SK-N-SH (cell line): ENCODE data around the gene VDR. TPM values are rescaled to one million over a fixed set of nuclear protein-coding genes. Genes with fewer than 3 reads are reported as not detected.
A peak's percentile ranks its signal among the peaks of the same experiment; 100 is the strongest.

Experiments
- CTCF ChIA-PET: fragments of 300-600, 350-600 bp; formaldehyde crosslinking; extraction: SDS; loops from one replicate; lab custom pipeline; 2021; lab: Yijun Ruan, JAX
- POLR2A ChIA-PET: fragments of 350-600 bp; sonication (Branson Sonifier 250); formaldehyde crosslinking; extraction: SDS; loops from one replicate; lab custom pipeline; 2020; ENCODE audit warnings: antibody characterized with exemption, inconsistent platforms; lab: Yijun Ruan, JAX
- DNase-seq: peaks from one replicate; pipeline ENCODE4 v3.0.0; 2012
- H2AFZ ChIP-seq: fragments of 200-600 bp; sonication (generic); 2 replicates; pipeline ENCODE4 v1.8.1; 2016; ENCODE audit warnings: antibody characterized with exemption, mild to moderate bottlenecking, low read depth
- H3F3A ChIP-seq: fragments of 200-600 bp; sonication (generic); replicated peaks from 2 replicates; pipeline ENCODE3; 2016; ENCODE audit warnings: antibody characterized with exemption, mild to moderate bottlenecking; ENCODE audit not compliant: insufficient read depth
- H3K27ac ChIP-seq, 2 experiments: fragments of 200-500 bp in 1 of 2; fragments of 200-600 bp in 1 of 2; sonication (Bioruptor generic) in 1 of 2; sonication (generic), shearing (Covaris generic) in 1 of 2; 2 replicates each; pipeline versions ENCODE4 v1.5.1 to v1.6.1; 2014 to 2016; ENCODE audit warnings: low read depth in 2 of 2, inconsistent platforms in 1 of 2, low read length in 1 of 2, mild to moderate bottlenecking in 1 of 2, mixed read lengths in 1 of 2
- H3K27me3 ChIP-seq: fragments of 200-600 bp; sonication (generic), shearing (Covaris generic); 2 replicates; pipeline ENCODE4 v1.6.1; 2016; ENCODE audit warnings: mixed run types; ENCODE audit not compliant: insufficient read depth
- H3K36me3 ChIP-seq, 2 experiments: fragments of 200-500 bp in 1 of 2; fragments of 200-600 bp in 1 of 2; sonication (Bioruptor generic) in 1 of 2; sonication (generic) in 1 of 2; replicated peaks in 1 of 2; 2 replicates each; pipeline versions ENCODE3 to v1.5.1; 2014 to 2016; ENCODE audit warnings: low read length in 1 of 2, mild to moderate bottlenecking in 1 of 2; ENCODE audit not compliant: insufficient read depth in 2 of 2, control insufficient read depth in 1 of 2
- H3K4me1 ChIP-seq, 2 experiments: fragments of 200-500 bp in 1 of 2; fragments of 200-600 bp in 1 of 2; sonication (Bioruptor generic) in 1 of 2; sonication (generic), shearing (Covaris generic) in 1 of 2; 2 replicates each; pipeline versions ENCODE4 v1.5.1 to v1.6.1; 2014 to 2016; ENCODE audit warnings: low read depth in 1 of 2, low read length in 1 of 2, mixed run types in 1 of 2; ENCODE audit not compliant: insufficient read depth in 2 of 2, control insufficient read depth in 1 of 2
- H3K4me2 ChIP-seq: fragments of 200-600 bp; sonication (generic), shearing (Covaris generic); 2 replicates; pipeline ENCODE4 v1.6.1; 2017; ENCODE audit warnings: mixed run types
- H3K4me3 ChIP-seq, 2 experiments: fragments of 200-500 bp in 1 of 2; fragments of 200-600 bp in 1 of 2; sonication (Bioruptor generic) in 1 of 2; sonication (generic), shearing (Covaris generic) in 1 of 2; 2 replicates each; pipeline versions ENCODE4 v1.5.1 to v1.8.1; 2014 to 2016; ENCODE audit warnings: low read depth in 2 of 2, inconsistent platforms in 1 of 2, low read length in 1 of 2, mild to moderate bottlenecking in 1 of 2, mixed read lengths in 1 of 2, moderate library complexity in 1 of 2
- H3K79me2 ChIP-seq: fragments of 200-600 bp; sonication (generic); 2 replicates; pipeline ENCODE4 v1.8.1; 2017; ENCODE audit warnings: mild to moderate bottlenecking; ENCODE audit not compliant: insufficient read depth
- H3K9ac ChIP-seq: fragments of 200-600 bp; sonication (generic); 2 replicates; pipeline ENCODE4 v1.6.1; 2017; ENCODE audit warnings: mixed run types
- H3K9me2 ChIP-seq: fragments of 200-600 bp; sonication (generic); 2 replicates; pipeline ENCODE4 v1.6.1; 2017; ENCODE audit warnings: mixed run types
- H3K9me3 ChIP-seq: fragments of 200-600 bp; sonication (generic); 2 replicates; pipeline ENCODE4 v1.6.1; 2017; ENCODE audit warnings: mixed run types, mild to moderate bottlenecking, moderate library complexity
- H4K20me1 ChIP-seq: fragments of 200-600 bp; sonication (generic); 2 replicates; pipeline ENCODE4 v1.6.1; 2017; ENCODE audit warnings: mild to moderate bottlenecking, mixed run types; ENCODE audit not compliant: insufficient read depth
- FOSL2 ChIP-seq: IDR thresholded peaks from 2 replicates; pipeline ENCODE4 v1.4.0; 2012; ENCODE audit warnings: low read depth, mild to moderate bottlenecking, moderate library complexity, borderline replicate concordance
- GABPA ChIP-seq: IDR thresholded peaks from 2 replicates; pipeline ENCODE4 v1.4.0; 2012; ENCODE audit warnings: low read depth, mild to moderate bottlenecking
- JUND ChIP-seq: IDR thresholded peaks from 2 replicates; pipeline ENCODE4 v1.4.0; 2012
- MXI1 ChIP-seq: IDR thresholded peaks from 2 replicates; pipeline ENCODE4 v1.6.1; 2012; ENCODE audit warnings: mild to moderate bottlenecking, low read depth, low read length, improper control_type of control experiment
- NRF1 ChIP-seq: IDR thresholded peaks from 2 replicates; pipeline ENCODE4 v1.6.1; 2012; ENCODE audit warnings: low read depth, mild to moderate bottlenecking, low read length
- POLR2AphosphoS5 ChIP-seq: IDR thresholded peaks from 2 replicates; pipeline ENCODE4 v1.6.1; 2012; ENCODE audit warnings: low read depth, low read length
- RAD21 ChIP-seq: IDR thresholded peaks from 2 replicates; pipeline ENCODE4 v1.6.1; 2012; ENCODE audit warnings: mild to moderate bottlenecking, low read length
- RCOR1 ChIP-seq: fragments of 150-350 bp; IDR thresholded peaks from 2 replicates; pipeline ENCODE4 v1.6.1; 2017; ENCODE audit warnings: antibody characterized with exemption, low read length
- SIN3A ChIP-seq: IDR thresholded peaks from 2 replicates; pipeline ENCODE4 v1.6.1; 2012; ENCODE audit warnings: low read depth, mild to moderate bottlenecking, low read length, moderate library complexity, borderline replicate concordance
- SMC3 ChIP-seq: IDR thresholded peaks from 2 replicates; pipeline ENCODE4 v1.6.1; 2012; ENCODE audit warnings: low read depth, low read length, improper control_type of control experiment
- TAF1 ChIP-seq: IDR thresholded peaks from 2 replicates; pipeline ENCODE4 v1.6.1; 2012; ENCODE audit warnings: low read depth, mild to moderate bottlenecking, low read length, moderate library complexity, borderline replicate concordance
- TCF12 ChIP-seq: IDR thresholded peaks from 2 replicates; pipeline ENCODE4 v1.4.0; 2012
- WGBS: methylation state at CpG from one replicate; pipeline ENCODE4 v1.1.6; 2017; ENCODE audit warnings: low lambda C conversion rate; 5-methylcytosine and 5-hydroxymethylcytosine counted together
- polyA plus RNA-seq, 3 experiments: library from polyadenylated mRNA; depleted of rRNA; stranded (reverse); fragments of >200 nt; gene quantifications; 2 replicates each; pipeline ENCODE4 v1.2.3, GENCODE V29; 2012
- TF ChIP-seq, protein P1 (sequence below): IDR thresholded peaks from 2 replicates; pipeline ENCODE4; 2012
- TF ChIP-seq, protein P2 (sequence below): fragments of 150-350 bp; IDR thresholded peaks from 2 replicates; pipeline ENCODE4 v1.6.1; 2016; ENCODE audit warnings: mild to moderate bottlenecking, low read depth, low read length
- TF ChIP-seq, protein P3 (sequence below): IDR thresholded peaks from 2 replicates; pipeline ENCODE4 v1.4.0; 2012; ENCODE audit warnings: low read depth, borderline replicate concordance
- TF ChIP-seq, protein P4 (sequence below): IDR thresholded peaks from 2 replicates; pipeline ENCODE4 v1.6.1; 2012; ENCODE audit warnings: mild to moderate bottlenecking, low read depth, low read length, moderate library complexity

VDR gene
- polyA plus RNA-seq, 1 of the 3 experiments (the other 2 are of a cell fraction) = 0.33 TPM

- TF ChIP-seq, protein P1, sequence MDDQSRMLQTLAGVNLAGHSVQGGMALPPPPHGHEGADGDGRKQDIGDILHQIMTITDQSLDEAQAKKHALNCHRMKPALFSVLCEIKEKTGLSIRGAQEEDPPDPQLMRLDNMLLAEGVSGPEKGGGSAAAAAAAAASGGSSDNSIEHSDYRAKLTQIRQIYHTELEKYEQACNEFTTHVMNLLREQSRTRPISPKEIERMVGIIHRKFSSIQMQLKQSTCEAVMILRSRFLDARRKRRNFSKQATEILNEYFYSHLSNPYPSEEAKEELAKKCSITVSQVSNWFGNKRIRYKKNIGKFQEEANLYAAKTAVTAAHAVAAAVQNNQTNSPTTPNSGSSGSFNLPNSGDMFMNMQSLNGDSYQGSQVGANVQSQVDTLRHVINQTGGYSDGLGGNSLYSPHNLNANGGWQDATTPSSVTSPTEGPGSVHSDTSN = no peak
- TF ChIP-seq FOSL2 = no peak
- TF ChIP-seq POLR2AphosphoS5 = no peak
- TF ChIP-seq RAD21 = no peak
- TF ChIP-seq, protein P2, sequence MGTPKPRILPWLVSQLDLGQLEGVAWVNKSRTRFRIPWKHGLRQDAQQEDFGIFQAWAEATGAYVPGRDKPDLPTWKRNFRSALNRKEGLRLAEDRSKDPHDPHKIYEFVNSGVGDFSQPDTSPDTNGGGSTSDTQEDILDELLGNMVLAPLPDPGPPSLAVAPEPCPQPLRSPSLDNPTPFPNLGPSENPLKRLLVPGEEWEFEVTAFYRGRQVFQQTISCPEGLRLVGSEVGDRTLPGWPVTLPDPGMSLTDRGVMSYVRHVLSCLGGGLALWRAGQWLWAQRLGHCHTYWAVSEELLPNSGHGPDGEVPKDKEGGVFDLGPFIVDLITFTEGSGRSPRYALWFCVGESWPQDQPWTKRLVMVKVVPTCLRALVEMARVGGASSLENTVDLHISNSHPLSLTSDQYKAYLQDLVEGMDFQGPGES = no peak
- TF ChIP-seq, protein P3, sequence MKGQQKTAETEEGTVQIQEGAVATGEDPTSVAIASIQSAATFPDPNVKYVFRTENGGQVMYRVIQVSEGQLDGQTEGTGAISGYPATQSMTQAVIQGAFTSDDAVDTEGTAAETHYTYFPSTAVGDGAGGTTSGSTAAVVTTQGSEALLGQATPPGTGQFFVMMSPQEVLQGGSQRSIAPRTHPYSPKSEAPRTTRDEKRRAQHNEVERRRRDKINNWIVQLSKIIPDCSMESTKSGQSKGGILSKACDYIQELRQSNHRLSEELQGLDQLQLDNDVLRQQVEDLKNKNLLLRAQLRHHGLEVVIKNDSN = no peak
- no peak for TF ChIP-seq RCOR1
- TF ChIP-seq JUND = no peak
- no peak for TF ChIP-seq NRF1
- TF ChIP-seq TAF1 = no peak
- TF ChIP-seq, protein P4, sequence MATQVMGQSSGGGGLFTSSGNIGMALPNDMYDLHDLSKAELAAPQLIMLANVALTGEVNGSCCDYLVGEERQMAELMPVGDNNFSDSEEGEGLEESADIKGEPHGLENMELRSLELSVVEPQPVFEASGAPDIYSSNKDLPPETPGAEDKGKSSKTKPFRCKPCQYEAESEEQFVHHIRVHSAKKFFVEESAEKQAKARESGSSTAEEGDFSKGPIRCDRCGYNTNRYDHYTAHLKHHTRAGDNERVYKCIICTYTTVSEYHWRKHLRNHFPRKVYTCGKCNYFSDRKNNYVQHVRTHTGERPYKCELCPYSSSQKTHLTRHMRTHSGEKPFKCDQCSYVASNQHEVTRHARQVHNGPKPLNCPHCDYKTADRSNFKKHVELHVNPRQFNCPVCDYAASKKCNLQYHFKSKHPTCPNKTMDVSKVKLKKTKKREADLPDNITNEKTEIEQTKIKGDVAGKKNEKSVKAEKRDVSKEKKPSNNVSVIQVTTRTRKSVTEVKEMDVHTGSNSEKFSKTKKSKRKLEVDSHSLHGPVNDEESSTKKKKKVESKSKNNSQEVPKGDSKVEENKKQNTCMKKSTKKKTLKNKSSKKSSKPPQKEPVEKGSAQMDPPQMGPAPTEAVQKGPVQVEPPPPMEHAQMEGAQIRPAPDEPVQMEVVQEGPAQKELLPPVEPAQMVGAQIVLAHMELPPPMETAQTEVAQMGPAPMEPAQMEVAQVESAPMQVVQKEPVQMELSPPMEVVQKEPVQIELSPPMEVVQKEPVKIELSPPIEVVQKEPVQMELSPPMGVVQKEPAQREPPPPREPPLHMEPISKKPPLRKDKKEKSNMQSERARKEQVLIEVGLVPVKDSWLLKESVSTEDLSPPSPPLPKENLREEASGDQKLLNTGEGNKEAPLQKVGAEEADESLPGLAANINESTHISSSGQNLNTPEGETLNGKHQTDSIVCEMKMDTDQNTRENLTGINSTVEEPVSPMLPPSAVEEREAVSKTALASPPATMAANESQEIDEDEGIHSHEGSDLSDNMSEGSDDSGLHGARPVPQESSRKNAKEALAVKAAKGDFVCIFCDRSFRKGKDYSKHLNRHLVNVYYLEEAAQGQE = no peak
- TF ChIP-seq MXI1 = no peak
- no peak for TF ChIP-seq TCF12
- no peak for TF ChIP-seq GABPA
- TF ChIP-seq SIN3A = no peak
- TF ChIP-seq SMC3 = no peak
- H3F3A ChIP-seq = peaks cover 14% of the 10 kb centered on the region
- WGBS = 28% methylated on average over 6 of the region's 9 CpGs
- no peaks in the 10 kb centered on the region for H3K27me3 ChIP-seq
- DNase-seq = peak; percentile 73
- peaks cover 9 to 34% of the 10 kb centered on the region in 2 experiments for H3K36me3 ChIP-seq
- ChIA-PET POLR2A (interaction anchor here (0.9 to 1.5 kb wide), 3 partner anchors 9 to 16 kb away, joined by 3 to 7 read pairs (median 3); partner anchors contain the start of gene HDAC7), CTCF (interaction anchor here (1.2 to 15.5 kb wide), 9 partner anchors 8 to 122 kb away, joined by 3 to 247 read pairs (median 7); partner anchors contain the start of gene HDAC7)
- peaks cover 100% of the 10 kb centered on the region for H3K79me2 ChIP-seq
- H3K9ac ChIP-seq = peak overlapping the region; percentile 38
- H3K9me2 ChIP-seq = no peaks in the 10 kb centered on the region
- H3K4me1 ChIP-seq = peaks cover 57 to 60% of the 10 kb centered on the region in 2 experiments
- H2AFZ ChIP-seq = no peak overlapping the region
- H3K27ac ChIP-seq = peak overlapping the region; percentile 62 to 63
- H3K4me3 ChIP-seq = peak overlapping the region in 1 of 2 experiments; percentile 7; a peak in 1 of 4 replicates
- peaks cover 94% of the 10 kb centered on the region for H4K20me1 ChIP-seq
- peak overlapping the region; percentile 61 for H3K4me2 ChIP-seq
- no peaks in the 10 kb centered on the region for H3K9me3 ChIP-seq
Observed at GRCh38 chr12:47808050-47808449, 96.7 kb downstream of the VDR start.
